Measurements from ENCODE around the gene TMEM181. TPM values are rescaled to one million over a fixed set of nuclear protein-coding genes. Genes with fewer than 3 reads are reported as not detected.
"Not testable (repeated sequence)": the region's sequence is repeated elsewhere in the genome, so short reads cannot be mapped to it uniquely, and the experiment has no call there.

TMEM181 gene
- total RNA-seq, 1 donor from 2014 or later = 27.4 TPM

GRCh38 chr6:158595223-158595622, 35.3 kb downstream of the TMEM181 start:
- no peak for DNase-seq (ENCODE audit: low spot score)

- no peak for DNase-seq (ENCODE audit: low spot score)
Observed at GRCh38 chr6:158596861-158597260, 37.0 kb downstream of the TMEM181 start.

GRCh38 chr6:158597565-158597964, 37.7 kb downstream of the TMEM181 start:
- no peak for DNase-seq (ENCODE audit: low spot score)

- DNase-seq (ENCODE audit: low spot score) = no peak
Observed at GRCh38 chr6:158599635-158600034, 39.7 kb downstream of the TMEM181 start.

GRCh38 chr6:158603261-158604047, 43.6 kb downstream of the TMEM181 start:
- DNase-seq (ENCODE audit: low spot score) = no peak

- DNase-seq (ENCODE audit: low spot score) = no peak
Observed at GRCh38 chr6:158604048-158604406, 44.1 kb downstream of the TMEM181 start.

GRCh38 chr6:158605266-158605878, 45.5 kb downstream of the TMEM181 start:
- DNase-seq (ENCODE audit: low spot score) = peak; percentile 70

- not testable (repeated sequence) for DNase-seq (ENCODE audit: low spot score)
Observed at GRCh38 chr6:158606011-158606410, 46.1 kb downstream of the TMEM181 start.

GRCh38 chr6:158606935-158607334, 47.0 kb downstream of the TMEM181 start:
- DNase-seq (ENCODE audit: low spot score) = no peak

GRCh38 chr6:158607411-158608170, 47.7 kb downstream of the TMEM181 start:
- DNase-seq (ENCODE audit: low spot score) = no peak

- no peak for DNase-seq (ENCODE audit: low spot score)
Observed at GRCh38 chr6:158608221-158608620, 48.3 kb downstream of the TMEM181 start.

- DNase-seq (ENCODE audit: low spot score) = no peak
Observed at GRCh38 chr6:158609455-158610155, 49.7 kb downstream of the TMEM181 start.

- no peak for DNase-seq (ENCODE audit: low spot score)
Observed at GRCh38 chr6:158610319-158610968, 50.6 kb downstream of the TMEM181 start.

GRCh38 chr6:158611039-158611438, 51.1 kb downstream of the TMEM181 start:
- no peak for DNase-seq (ENCODE audit: low spot score)

GRCh38 chr6:158611541-158612370, 51.9 kb downstream of the TMEM181 start:
- DNase-seq (ENCODE audit: low spot score) = peak; percentile 62

GRCh38 chr6:158614606-158615005, 54.7 kb downstream of the TMEM181 start:
- not testable (repeated sequence) for DNase-seq (ENCODE audit: low spot score)

GRCh38 chr6:158618289-158618688, 58.4 kb downstream of the TMEM181 start:
- not testable (repeated sequence) for DNase-seq (ENCODE audit: low spot score)

GRCh38 chr6:158619922-158620801, 60.3 kb downstream of the TMEM181 start:
- no peak for DNase-seq (ENCODE audit: low spot score)

GRCh38 chr6:158620963-158621693, 61.2 kb downstream of the TMEM181 start:
- no peak for DNase-seq (ENCODE audit: low spot score)

Data from umbilical cord (tissue), 2 donors.